Small intestine (tissue), 7 donors: ENCODE results near the gene MLLT1. TPM values are rescaled to one million over a fixed set of nuclear protein-coding genes. Genes with fewer than 3 reads are reported as not detected.

Experiments used
- DNase-seq, 2 donors: peaks; one replicate each; pipeline versions ENCODE4 v3.0.0 to v3.0.0-alpha.2; 2013
- FAIRE-seq: peaks from 2 replicates; lab custom pipeline; 2012; peaks lifted over from hg19 to GRCh38; lab: Jason Lieb, UNC
- H3K27ac ChIP-seq, 3 donors: one replicate each; pipeline ENCODE4 v1.5.1; 2013; ENCODE audit warnings: low read length in 2 of 3, mild to moderate bottlenecking in 2 of 3, control low read depth in 1 of 3, inconsistent platforms in 1 of 3, low read depth in 1 of 3, moderate library complexity in 1 of 3
- H3K27me3 ChIP-seq, 3 donors: one replicate each; pipeline ENCODE4 v1.6.1; 2013; ENCODE audit warnings: low read length in 3 of 3, inconsistent platforms in 1 of 3; ENCODE audit not compliant: control insufficient read depth in 3 of 3, insufficient read depth in 3 of 3
- H3K36me3 ChIP-seq, 3 donors: one replicate each; pipeline ENCODE4 v1.6.1; 2013; ENCODE audit warnings: low read length in 3 of 3, inconsistent platforms in 1 of 3, low read depth in 1 of 3, mild to moderate bottlenecking in 1 of 3, moderate library complexity in 1 of 3; ENCODE audit not compliant: control insufficient read depth in 3 of 3, insufficient read depth in 2 of 3
- H3K4me1 ChIP-seq, 3 donors: one replicate each; pipeline ENCODE4 v1.6.1; 2013; ENCODE audit warnings: low read length in 2 of 3, inconsistent platforms in 1 of 3, low read depth in 1 of 3, mild to moderate bottlenecking in 1 of 3, moderate library complexity in 1 of 3; ENCODE audit not compliant: control insufficient read depth in 3 of 3, insufficient read depth in 2 of 3
- H3K4me3 ChIP-seq, 3 donors: one replicate each; pipeline ENCODE4 v1.5.1; 2013; ENCODE audit warnings: low read length in 3 of 3, control low read depth in 1 of 3, inconsistent platforms in 1 of 3, low read depth in 1 of 3, mild to moderate bottlenecking in 1 of 3, moderate library complexity in 1 of 3
- H3K9me3 ChIP-seq, 2 donors: one replicate each; pipeline ENCODE4 v1.6.1; 2013; ENCODE audit warnings: low read depth in 1 of 2, low read length in 1 of 2; ENCODE audit not compliant: control insufficient read depth in 2 of 2, insufficient read depth in 1 of 2
- WGBS, 3 donors: extraction: QIAGEN DNeasy Blood & Tissue Kit; methylation state at CpG; one replicate each; pipeline ENCODE4 v1.1.7; 2013; 5-methylcytosine and 5-hydroxymethylcytosine counted together
- polyA plus RNA-seq, 4 donors: library from polyadenylated mRNA; stranded (reverse) in 3 of 4; unstranded in 1 of 4; fragments of 200-250 nt in 3 of 4; fragments of 120-200 nt in 1 of 4; gene quantifications; one replicate each; pipeline versions ENCODE4 v1.2.1 to v1.2.3, GENCODE V29; 2013
- donor health status: healthy with polysubstance abuse.
- donor health status: control.
- donor health status: control.
- donor health status: Bipolar disorder and iron deficiency.
- donor health status: healthy.

Gene MLLT1
- polyA plus RNA-seq, 4 donors, result 15.1 to 42.2 (median 21.9) TPM

- Histone ChIP-seq H3K27me3 (no peaks in the 10 kb centered on the region), H3K36me3 (peaks cover 2 to 60% (median 8%) of the 10 kb centered on the region in 3 donors), H3K27ac (no peak overlapping the region), H3K9me3 (no peaks in the 10 kb centered on the region), H3K4me1 (peaks cover 0 to 17% (median 0%) of the 10 kb centered on the region in 3 donors), H3K4me3 (no peak overlapping the region)
- WGBS, 3 donors, result 95 to 97% (median 96%) methylated on average over 50 to 53 of the region's 53 CpGs
- FAIRE-seq, result no peak
- no peak for DNase-seq
These were observed 67.1 kb downstream of the MLLT1 start for GRCh38 chr19:6212403-6213265.

DNA sequence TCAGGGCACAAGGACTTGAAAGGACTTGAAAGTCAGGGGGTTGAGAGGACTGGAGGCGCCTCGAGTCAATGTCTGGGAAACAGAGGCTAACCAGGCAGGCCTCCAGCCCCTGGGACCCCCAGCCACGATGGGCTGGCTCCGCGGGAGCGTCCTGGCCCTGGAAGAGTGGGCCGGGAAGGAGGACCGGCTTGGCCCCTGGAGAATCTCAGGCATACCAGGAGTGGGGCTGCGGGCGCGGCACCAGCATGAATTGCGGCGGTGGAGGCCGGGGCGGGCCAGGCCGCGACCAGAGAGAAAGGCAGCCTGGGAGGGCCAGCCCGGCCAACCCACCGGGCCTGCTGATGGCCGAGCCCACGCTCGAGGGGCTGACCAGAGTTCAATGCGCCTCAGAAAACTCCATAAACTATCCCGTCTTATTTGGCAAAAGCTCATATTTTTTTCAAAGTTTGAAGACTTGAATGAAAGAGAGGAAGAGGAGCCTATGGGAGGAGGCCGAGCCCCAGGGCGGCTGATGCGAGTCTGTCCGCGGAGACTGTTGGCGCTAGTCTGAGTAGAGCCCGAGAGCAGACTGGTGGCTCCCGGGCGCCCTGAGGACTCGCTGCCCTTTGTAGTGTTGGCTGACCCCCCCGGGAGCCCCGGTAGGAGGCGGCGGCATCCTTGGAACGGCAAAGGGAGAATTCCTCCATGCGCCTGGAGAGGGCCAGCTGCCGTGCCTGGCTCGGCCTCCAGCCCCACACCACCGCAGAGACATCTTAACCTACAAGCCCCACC lies 68.0 kb downstream of the MLLT1 start:
- 85 to 93% (median 89%) methylated on average over 39 to 43 of the region's 43 CpGs for WGBS, 3 donors
- Histone ChIP-seq H3K4me3 (no peak overlapping the region), H3K27ac (no peak overlapping the region), H3K4me1 (peaks cover 0 to 10% (median 0%) of the 10 kb centered on the region in 3 donors), H3K27me3 (no peaks in the 10 kb centered on the region), H3K36me3 (peaks cover 2 to 55% (median 8%) of the 10 kb centered on the region in 3 donors), H3K9me3 (no peaks in the 10 kb centered on the region)
- DNase-seq (no peak), FAIRE-seq (no peak)

GRCh38 chr19:6210721-6211600 lies 68.8 kb downstream of the MLLT1 start:
- peaks cover 0 to 1% (median 0%) of the 10 kb centered on the region in 3 donors for H3K4me1 ChIP-seq
- H3K4me3 ChIP-seq, result no peak overlapping the region
- no peaks in the 10 kb centered on the region for H3K9me3 ChIP-seq
- FAIRE-seq (no peak), DNase-seq (no peak)
- H3K36me3 ChIP-seq, result peaks cover 2 to 51% (median 8%) of the 10 kb centered on the region in 3 donors
- 87 to 95% (median 93%) methylated on average over 28 to 32 of the region's 32 CpGs for WGBS, 3 donors
- H3K27ac ChIP-seq, result no peak overlapping the region
- no peaks in the 10 kb centered on the region for H3K27me3 ChIP-seq

- Histone ChIP-seq H3K27ac (no peak overlapping the region), H3K36me3 (peaks cover 2 to 42% (median 8%) of the 10 kb centered on the region in 3 donors), H3K4me3 (no peak overlapping the region), H3K27me3 (no peaks in the 10 kb centered on the region), H3K4me1 (no peaks in the 10 kb centered on the region), H3K9me3 (no peaks in the 10 kb centered on the region)
- FAIRE-seq (no peak), DNase-seq (no peak)
- WGBS, 3 donors, result 83 to 90% (median 90%) methylated on average over 7 of the region's 7 CpGs
These were observed 69.7 kb downstream of the MLLT1 start for GRCh38 chr19:6210091-6210490.

DNA sequence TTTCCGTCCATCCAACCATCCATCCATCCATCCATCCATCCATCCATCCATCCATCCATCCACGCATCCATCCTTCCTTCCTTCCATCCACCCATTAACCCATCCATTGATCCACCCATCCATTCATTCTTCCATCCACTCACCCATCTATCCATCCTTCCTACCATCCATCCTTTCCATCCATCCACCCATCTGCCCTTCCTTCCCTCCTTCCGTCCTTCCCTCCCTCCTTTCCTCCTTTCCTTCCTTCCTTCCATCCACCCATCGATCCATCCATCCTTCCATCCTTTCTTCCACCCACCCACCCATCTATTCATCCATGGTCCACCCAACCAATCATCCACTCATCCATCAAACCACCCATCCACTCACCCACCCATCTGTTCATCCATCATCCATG lies 70.1 kb downstream of the MLLT1 start:
- Histone ChIP-seq H3K27ac (no peak overlapping the region), H3K9me3 (no peaks in the 10 kb centered on the region), H3K4me1 (no peaks in the 10 kb centered on the region), H3K27me3 (no peaks in the 10 kb centered on the region), H3K4me3 (no peak overlapping the region), H3K36me3 (peaks cover 2 to 38% (median 8%) of the 10 kb centered on the region in 3 donors)
- no peak for DNase-seq
- no peak for FAIRE-seq
- WGBS, 3 donors, result 53 to 69% (median 69%) methylated on average over 4 of the region's 4 CpGs

GRCh38 chr19:6209233-6209632 lies 70.5 kb downstream of the MLLT1 start:
- H3K36me3 ChIP-seq, result peaks cover 2 to 34% (median 8%) of the 10 kb centered on the region in 3 donors
- no peaks in the 10 kb centered on the region for H3K27me3 ChIP-seq
- WGBS, 3 donors, result 67 to 80% (median 68%) methylated on average over 4 of the region's 4 CpGs
- DNase-seq, result no peak
- no peak for FAIRE-seq
- no peak overlapping the region for H3K27ac ChIP-seq
- H3K9me3 ChIP-seq, result no peaks in the 10 kb centered on the region
- no peaks in the 10 kb centered on the region for H3K4me1 ChIP-seq
- H3K4me3 ChIP-seq, result no peak overlapping the region

DNA sequence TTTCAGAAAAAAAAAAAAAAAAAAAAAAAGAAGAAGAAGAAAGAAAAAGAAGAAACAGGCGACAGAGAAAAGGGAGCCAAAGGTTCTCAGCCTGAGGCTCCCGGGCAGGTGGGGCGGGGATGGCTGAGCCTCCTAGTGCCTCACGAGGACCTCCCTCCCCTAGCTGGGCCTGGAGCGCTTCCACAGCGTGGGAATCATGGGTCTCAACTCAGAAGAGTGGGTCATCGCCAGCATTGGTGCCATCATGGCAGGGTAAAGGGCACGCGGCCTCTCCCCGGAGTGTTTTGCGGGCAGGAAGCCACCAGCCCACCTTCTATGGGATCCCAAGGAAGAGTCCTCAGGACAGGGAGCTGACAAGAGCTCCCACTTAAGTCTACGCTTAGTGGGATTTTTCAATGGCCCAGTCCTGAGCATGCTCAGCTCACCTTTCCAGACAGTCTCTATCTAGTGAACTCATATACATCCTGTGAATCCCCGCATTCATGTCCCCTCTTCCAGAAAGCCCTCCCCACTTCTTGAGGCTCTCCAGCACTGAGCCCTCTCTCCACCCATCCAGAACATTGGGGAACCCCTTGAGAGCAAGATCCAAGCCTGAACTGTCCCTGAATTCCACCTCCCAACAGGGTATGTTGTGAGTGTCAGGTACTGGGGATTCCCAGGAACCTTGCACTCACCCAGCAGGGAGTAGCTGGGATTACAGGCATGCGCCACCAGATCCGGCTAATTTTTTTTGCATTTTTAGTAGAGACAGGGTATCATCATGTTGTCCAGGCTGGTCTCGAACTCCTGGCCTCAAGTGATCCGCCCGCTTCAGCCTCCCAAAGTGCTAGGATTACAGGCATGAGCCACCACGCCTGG lies 74.7 kb downstream of the MLLT1 start:
- Histone ChIP-seq H3K4me3 (no peak overlapping the region), H3K27ac (no peak overlapping the region), H3K36me3 (no peaks in the 10 kb centered on the region), H3K27me3 (no peaks in the 10 kb centered on the region), H3K9me3 (no peaks in the 10 kb centered on the region), H3K4me1 (peaks cover 0 to under 1% (median 0%) of the 10 kb centered on the region in 3 donors)
- WGBS, 3 donors, result 79 to 86% (median 80%) methylated on average over 19 of the region's 19 CpGs
- FAIRE-seq (no peak), DNase-seq (no peak)
